Measurements from ENCODE around the gene MPG. TPM values are rescaled to one million over a fixed set of nuclear protein-coding genes. Genes with fewer than 3 reads are reported as not detected.
"Not testable (repeated sequence)": the region's sequence is repeated elsewhere in the genome, so short reads cannot be mapped to it uniquely, and the experiment has no call there.

MPG gene
- polyA plus RNA-seq, 1 donor = 29.8 TPM

DNA sequence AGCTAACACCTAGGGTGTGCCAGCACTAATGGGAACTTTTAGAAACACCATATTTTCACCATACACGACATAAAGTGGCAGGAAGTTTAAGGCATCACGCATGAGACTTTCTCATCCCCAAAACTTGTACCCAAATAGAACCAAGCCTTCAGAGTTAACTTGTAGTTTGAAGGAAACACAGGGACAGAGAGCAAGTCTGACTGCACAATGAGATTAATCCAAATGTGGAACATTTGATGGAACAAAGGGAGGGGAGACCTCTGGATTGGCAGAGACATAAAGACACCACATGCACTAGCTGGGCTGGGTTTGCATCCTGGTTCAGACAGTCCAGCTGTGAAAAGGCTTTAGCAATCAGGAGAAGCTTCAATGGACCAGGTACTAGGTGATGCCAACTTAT lies 36.3 kb downstream of the MPG start:
- DNase-seq = no peak

DNA sequence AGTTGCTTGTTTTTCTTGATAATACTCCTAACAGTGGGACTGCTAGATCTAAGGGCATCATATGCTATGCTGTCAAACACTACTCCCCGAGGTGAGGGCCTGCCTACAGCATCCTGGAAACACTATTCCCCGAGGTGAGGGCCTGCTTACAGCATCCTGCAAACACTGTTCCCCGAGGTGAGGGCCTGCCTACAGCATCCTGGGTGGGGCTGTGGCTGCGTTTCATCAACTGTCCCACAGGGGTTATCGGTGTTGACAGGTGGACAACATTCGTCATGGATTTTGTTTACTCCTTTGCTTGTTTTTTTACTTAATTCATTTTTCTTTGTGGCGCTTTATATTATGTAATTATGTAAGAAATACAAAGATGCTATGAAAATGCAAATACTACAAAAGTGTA lies 38.0 kb downstream of the MPG start:
- DNase-seq = no peak

GRCh38 chr16:117379-118365 lies 39.6 kb downstream of the MPG start:
- no peak for DNase-seq

GRCh38 chr16:118857-119256 lies 40.8 kb downstream of the MPG start:
- DNase-seq = no peak

- DNase-seq = no peak
These were observed 41.3 kb downstream of the MPG start for GRCh38 chr16:119295-119694.

- DNase-seq = no peak
These were observed 41.9 kb downstream of the MPG start for GRCh38 chr16:119835-120491.

GRCh38 chr16:120756-121155 lies 42.7 kb downstream of the MPG start:
- DNase-seq = no peak

DNA sequence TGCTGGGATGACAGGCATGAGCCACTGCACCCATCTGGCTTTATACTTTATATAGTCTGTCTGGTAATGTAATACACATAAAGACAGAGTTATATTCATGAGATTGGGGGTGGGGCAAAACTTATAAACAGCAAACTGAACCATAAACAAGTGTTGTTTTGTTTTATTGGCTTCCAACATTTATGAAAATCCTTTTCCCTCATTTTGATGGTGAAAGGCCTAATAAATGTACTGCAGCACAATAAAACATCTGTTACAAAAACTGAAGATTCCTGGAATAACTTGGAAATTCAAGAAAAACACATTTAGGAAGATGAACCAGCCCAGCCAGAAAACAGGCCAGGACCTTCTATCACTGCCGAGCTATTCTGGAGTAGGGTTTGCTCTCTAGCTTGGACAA lies 44.3 kb downstream of the MPG start:
- no peak for DNase-seq

GRCh38 chr16:123558-124350 lies 45.7 kb downstream of the MPG start:
- DNase-seq = not testable (repeated sequence)

GRCh38 chr16:125011-125410 lies 47.0 kb downstream of the MPG start:
- DNase-seq = peak; percentile 67

DNA sequence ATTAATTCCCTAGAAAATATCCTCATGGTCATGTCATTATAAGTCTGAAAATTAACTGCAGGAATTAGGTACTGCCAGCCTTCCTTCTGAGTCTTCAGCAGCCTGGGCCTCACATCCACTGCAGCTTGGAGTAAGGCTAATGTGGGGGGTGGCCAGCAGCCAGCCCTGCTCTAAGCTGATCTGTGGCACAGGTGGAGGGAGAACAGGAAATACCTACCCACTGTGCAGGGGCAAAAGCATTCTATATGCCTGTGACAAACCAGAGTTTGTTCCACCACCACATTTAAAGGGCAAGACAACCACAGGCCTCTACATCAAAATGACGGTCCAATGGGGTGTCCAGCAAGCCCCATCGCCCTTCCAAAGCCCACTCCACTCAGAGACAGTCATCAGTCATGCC lies 51.0 kb downstream of the MPG start:
- DNase-seq = no peak

GRCh38 chr16:130533-131173 lies 52.6 kb downstream of the MPG start:
- DNase-seq = no peak

GRCh38 chr16:132120-132519 lies 54.1 kb downstream of the MPG start:
- no peak for DNase-seq

GRCh38 chr16:133716-134115 lies 55.7 kb downstream of the MPG start:
- no peak for DNase-seq

Other genes with a start within 250 kb of the MPG start
- 8.4 TPM for gene POLR3K, start 24.6 kb upstream of the MPG start, polyA plus RNA-seq (ENCODE audit: insufficient read length)
- 31.2 TPM for gene SNRNP25, start 24.4 kb upstream of the MPG start, polyA plus RNA-seq (ENCODE audit: insufficient read length)
- gene RHBDF1, start 5.6 kb upstream of the MPG start, polyA plus RNA-seq (ENCODE audit: insufficient read length) = 47.2 TPM
- gene NPRL3, start 60.4 kb downstream of the MPG start, polyA plus RNA-seq (ENCODE audit: insufficient read length) = 34.9 TPM
- gene HBZ, start 74.4 kb downstream of the MPG start, polyA plus RNA-seq (ENCODE audit: insufficient read length) = 1.9 TPM
- gene HBM, start 87.8 kb downstream of the MPG start, polyA plus RNA-seq (ENCODE audit: insufficient read length) = 9.6 TPM
- 1,686 TPM for gene HBA2, start 94.7 kb downstream of the MPG start, polyA plus RNA-seq (ENCODE audit: insufficient read length)
- 1,043 TPM for gene HBA1, start 98.5 kb downstream of the MPG start, polyA plus RNA-seq (ENCODE audit: insufficient read length)
- gene HBQ1, start 102.2 kb downstream of the MPG start, polyA plus RNA-seq (ENCODE audit: insufficient read length) = 1.1 TPM
- 64.9 TPM for gene LUC7L, start 151.2 kb downstream of the MPG start, polyA plus RNA-seq (ENCODE audit: insufficient read length)
- gene FAM234A, start 156.6 kb downstream of the MPG start, polyA plus RNA-seq (ENCODE audit: insufficient read length) = 44.0 TPM
- 1.6 TPM for gene RGS11, start 197.7 kb downstream of the MPG start, polyA plus RNA-seq (ENCODE audit: insufficient read length)
- 0.92 TPM for gene ARHGDIG, start 202.4 kb downstream of the MPG start, polyA plus RNA-seq (ENCODE audit: insufficient read length)
- 0.77 TPM for gene PDIA2, start 204.9 kb downstream of the MPG start, polyA plus RNA-seq (ENCODE audit: insufficient read length)

Measured in hindlimb muscle (tissue), 1 donor.